HepG2 (cell line): ENCODE data around the gene PGM5. TPM values are rescaled to one million over a fixed set of nuclear protein-coding genes. Genes with fewer than 3 reads are reported as not detected.

Experiments
- ATAC-seq: fragments of 200-7000 bp; cut with Tn5 transposase; 3 replicates; pipeline ENCODE4 v1.9.1; 2020; ENCODE audit warnings: mild to moderate bottlenecking, moderate library complexity
- BruUV-seq: library from RNA; stranded (reverse); fragments of 400-500 nt; replicated peaks from 2 replicates; lab custom pipeline; 2021; lab: Mats Ljungman, UMichigan
- CTCF ChIA-PET: fragments of 300-600 bp; formaldehyde crosslinking; extraction: SDS; loops from one replicate; lab custom pipeline; 2021; ENCODE audit warnings: low total read pairs, inconsistent platforms, low intra/inter-chr PET ratio; lab: Yijun Ruan, JAX
- POLR2A ChIA-PET: fragments of 350-600 bp; sonication (Branson Sonifier 250); formaldehyde crosslinking; loops from one replicate; lab custom pipeline; 2020; ENCODE audit warnings: antibody characterized with exemption, inconsistent platforms; lab: Yijun Ruan, JAX
- DNase-seq: peaks from one replicate; pipeline ENCODE4 v3.0.0-alpha.2; 2015; ENCODE audit warnings: low spot score
- FAIRE-seq: peaks from 3 replicates; lab custom pipeline; 2011; peaks lifted over from hg19 to GRCh38; lab: Jason Lieb, UNC
- H2AFZ ChIP-seq: one replicate; pipeline ENCODE4 v1.6.1; 2011; ENCODE audit warnings: low read length, inconsistent platforms
- H3K27ac ChIP-seq: fragments of 300-600 bp; 3 replicates; pipeline ENCODE4 v1.8.0; 2011; ENCODE audit warnings: mixed run types, mild to moderate bottlenecking, mixed read lengths, low read length, inconsistent platforms; ENCODE audit not compliant: insufficient read depth; ENCODE audit errors: extremely low read length
- H3K27me3 ChIP-seq, 2 experiments: fragments of 200-600 bp in 1 of 2; 2 replicates in 1 of 2; 3 replicates in 1 of 2; pipeline versions ENCODE4 v1.6.0 to v1.8.0; 2011; ENCODE audit warnings: low read length in 2 of 2, mild to moderate bottlenecking in 2 of 2, moderate library complexity in 2 of 2, inconsistent platforms in 1 of 2; ENCODE audit not compliant: insufficient read depth in 2 of 2, control insufficient read depth in 1 of 2
- H3K36me3 ChIP-seq, 2 experiments: fragments of 200-600 bp in 1 of 2; replicated peaks in 1 of 2; 2 replicates in 1 of 2; 3 replicates in 1 of 2; pipeline versions ENCODE4 v1.5.1 to v1.8.0; 2011; ENCODE audit warnings: low read length in 2 of 2, inconsistent platforms in 1 of 2; ENCODE audit not compliant: insufficient read depth in 2 of 2, control insufficient read depth in 1 of 2
- H3K4me1 ChIP-seq: 2 replicates; pipeline ENCODE4 v1.5.1; 2012; ENCODE audit warnings: low read length, inconsistent platforms; ENCODE audit not compliant: insufficient read depth
- H3K4me2 ChIP-seq: 2 replicates; pipeline ENCODE4 v1.6.0; 2011; ENCODE audit warnings: low read depth, low read length, inconsistent platforms
- H3K4me3 ChIP-seq, 3 experiments: fragments of 200-600 bp in 1 of 3; sonication (generic), shearing (Covaris generic) in 1 of 3; replicated peaks in 1 of 3; 2 replicates each; pipeline ENCODE4 v1.5.1; 2011 to 2016; ENCODE audit warnings: low read length in 3 of 3, inconsistent platforms in 2 of 3, low read depth in 2 of 3, mild to moderate bottlenecking in 2 of 3, control low read depth in 1 of 3, mixed read lengths in 1 of 3; ENCODE audit not compliant: insufficient read depth in 1 of 3
- H3K79me2 ChIP-seq: one replicate; pipeline ENCODE4 v1.6.1; 2011; ENCODE audit warnings: low read length, inconsistent platforms; ENCODE audit not compliant: insufficient read depth
- H3K9ac ChIP-seq: 2 replicates; pipeline ENCODE4 v1.6.0; 2011; ENCODE audit warnings: mild to moderate bottlenecking, low read depth, low read length, inconsistent platforms; ENCODE audit not compliant: insufficient read depth
- H3K9me3 ChIP-seq: 2 replicates; pipeline ENCODE4 v1.5.1; 2012; ENCODE audit warnings: mild to moderate bottlenecking, low read length
- H4K20me1 ChIP-seq: 2 replicates; pipeline ENCODE4 v1.6.0; 2011; ENCODE audit warnings: inconsistent platforms, mild to moderate bottlenecking, low read length, moderate library complexity; ENCODE audit not compliant: insufficient read depth
- DR1 ChIP-seq: sonication (generic); formaldehyde crosslinking; IDR thresholded peaks from 2 replicates; pipeline ENCODE4 v1.8.0; 2021; ENCODE audit warnings: mild to moderate bottlenecking, missing genetic modification reagents, inconsistent platforms
- GTF3A ChIP-seq: sonication (generic); formaldehyde crosslinking; conservative IDR thresholded peaks from 2 replicates; pipeline ENCODE4 v1.4.0; 2020; ENCODE audit warnings: mild to moderate bottlenecking, missing genetic modification reagents
- JUN ChIP-seq: sonication (generic); formaldehyde crosslinking; IDR thresholded peaks from 2 replicates; pipeline ENCODE4 v1.4.0; 2020; ENCODE audit warnings: mild to moderate bottlenecking, missing genetic modification reagents
- KAT8 ChIP-seq: IDR thresholded peaks from 2 replicates; pipeline ENCODE4 v1.6.1; 2016; ENCODE audit warnings: missing genetic modification reagents, missing compliant biosample characterization
- KDM1A ChIP-seq: IDR thresholded peaks from 2 replicates; pipeline ENCODE4 v1.6.1; 2016; ENCODE audit warnings: missing compliant biosample characterization
- LCORL ChIP-seq, 2 experiments: fragments of 450-650 bp in 1 of 2; sonication (generic) in 1 of 2; formaldehyde crosslinking in 1 of 2; IDR thresholded peaks; 2 replicates each; pipeline versions ENCODE4 v1.5.0 to v1.6.1; 2017 to 2020; ENCODE audit warnings: antibody characterized with exemption in 1 of 2, missing genetic modification reagents in 1 of 2
- MED8 ChIP-seq: sonication (generic); formaldehyde crosslinking; IDR thresholded peaks from 2 replicates; pipeline ENCODE4 v1.8.1; 2023; ENCODE audit warnings: mild to moderate bottlenecking, missing genetic modification reagents; ENCODE audit not compliant: insufficient replicate concordance
- NFKBIZ ChIP-seq: IDR thresholded peaks from 2 replicates; pipeline ENCODE4 v1.6.1; 2018; ENCODE audit warnings: missing genetic modification reagents, missing compliant biosample characterization
- NRL ChIP-seq: sonication (generic); formaldehyde crosslinking; IDR thresholded peaks from 2 replicates; pipeline ENCODE4 v1.5.0; 2020; ENCODE audit warnings: missing genetic modification reagents, mild to moderate bottlenecking, moderate library complexity, borderline replicate concordance
- PTBP1 ChIP-seq: fragments of 200-400 bp; formaldehyde crosslinking; IDR thresholded peaks from 2 replicates; pipeline ENCODE4 v1.6.1; 2018; ENCODE audit warnings: low read length, low read depth; ENCODE audit not compliant: poor library complexity, severe bottlenecking
- SAP130 ChIP-seq: IDR thresholded peaks from 2 replicates; pipeline ENCODE4 v1.6.1; 2016; ENCODE audit warnings: low read depth
- SNAI1 ChIP-seq: sonication (generic); formaldehyde crosslinking; IDR thresholded peaks from 2 replicates; pipeline ENCODE4 v1.5.0; 2020; ENCODE audit warnings: mild to moderate bottlenecking, missing genetic modification reagents, borderline replicate concordance
- TARDBP ChIP-seq: sonication (generic); formaldehyde crosslinking; IDR thresholded peaks from 2 replicates; pipeline ENCODE4 v1.8.0; 2022; ENCODE audit warnings: mild to moderate bottlenecking, missing genetic modification reagents
- TGIF2 ChIP-seq: IDR thresholded peaks from 2 replicates; pipeline ENCODE4 v1.6.1; 2016; ENCODE audit warnings: control low read depth, missing compliant biosample characterization
- ZNF672 ChIP-seq: sonication (generic); formaldehyde crosslinking; IDR thresholded peaks from 2 replicates; pipeline ENCODE4 v1.8.1; 2022; ENCODE audit warnings: missing genetic modification reagents
- WGBS: methylation state at CpG from one replicate; pipeline ENCODE4 v1.1.6; 2017; ENCODE audit warnings: low lambda C conversion rate; 5-methylcytosine and 5-hydroxymethylcytosine counted together
- in situ Hi-C: cut with HindIII; loops from 2 replicates; pipeline ENCODE4 v1.10.0; 2017; ENCODE audit warnings: low pct_unique_long_range_greater_than_20kb; ENCODE audit not compliant: extremely low pct_ligation_motif_present
- intact Hi-C: fragments of 100-400 bp; cut with micrococcal nuclease; formaldehyde crosslinking; loops from one replicate; pipeline ENCODE4 v1.10.0; 2022; ENCODE audit not compliant: unreplicated experiment
- polyA plus RNA-seq, 8 experiments: library from polyadenylated mRNA; depleted of rRNA in 3 of 8; stranded (reverse) in 7 of 8; unstranded in 1 of 8; fragments of >200 nt; fragmentation: Illumina TruSeq in 4 of 8; extraction: Trizol in 4 of 8; gene quantifications; 2 replicates each; pipeline versions ENCODE4 v1.2.1 to v1.2.3, GENCODE V29; 2011 to 2016; ENCODE audit warnings: low read depth in 4 of 8, missing spikeins in 1 of 8, mixed read lengths in 1 of 8; ENCODE audit not compliant: insufficient read depth in 1 of 8
- total RNA-seq, 5 experiments: library from RNA; depleted of rRNA; stranded (reverse); fragments of >200 nt; fragmentation: Illumina TruSeq; extraction: Trizol; gene quantifications; 2 replicates each; pipeline ENCODE4 v1.2.3, GENCODE V29; 2016; ENCODE audit warnings: low read depth in 1 of 5
- TF ChIP-seq, protein P1 (sequence below): IDR thresholded peaks from 2 replicates; pipeline ENCODE4 v1.4.0; 2020; ENCODE audit warnings: mild to moderate bottlenecking, missing genetic modification reagents
- TF ChIP-seq, protein P2 (sequence below), 2 experiments: sonication (generic) in 1 of 2; formaldehyde crosslinking in 1 of 2; IDR thresholded peaks; 2 replicates each; pipeline versions ENCODE4 v1.4.0 to v1.6.1; 2018 to 2020; ENCODE audit warnings: missing genetic modification reagents in 2 of 2, borderline replicate concordance in 1 of 2, low read depth in 1 of 2, mild to moderate bottlenecking in 1 of 2, missing biosample characterization in 1 of 2
- TF ChIP-seq, protein P3 (sequence below): sonication (generic); formaldehyde crosslinking; IDR thresholded peaks from 2 replicates; pipeline ENCODE4 v1.5.0; 2020; ENCODE audit warnings: missing genetic modification reagents
- TF ChIP-seq, protein P4 (sequence below): sonication (generic); formaldehyde crosslinking; IDR thresholded peaks from 2 replicates; pipeline ENCODE4 v1.4.0; 2020; ENCODE audit warnings: low read depth, mild to moderate bottlenecking, missing genetic modification reagents

PGM5 gene
- total and polyA plus RNA-seq, 2 of the 13 experiments (the other 11 are each of a cell fraction or from before 2014, with no cell fraction given): not detected

DNA sequence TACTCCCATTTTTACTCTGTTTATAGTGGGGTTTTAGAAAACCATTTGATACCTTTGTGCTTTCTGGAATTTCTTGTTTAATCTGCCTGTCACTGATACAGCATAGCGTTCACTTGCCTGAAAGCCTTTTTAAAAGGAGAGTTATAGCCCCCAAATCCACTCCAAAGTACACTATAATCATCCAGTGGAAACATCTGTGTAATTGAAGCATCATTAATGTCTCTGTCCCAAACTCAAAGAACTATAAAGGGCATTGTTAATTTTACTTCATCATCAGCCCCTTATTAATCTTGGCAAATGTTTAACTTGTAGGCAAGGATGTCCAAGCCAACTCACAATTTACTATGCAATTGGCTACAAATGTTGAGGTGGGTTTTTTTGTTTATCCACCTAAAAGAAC, 120.0 kb downstream of the PGM5 start:
- CTCF ChIA-PET: no interaction called here
- intact Hi-C loops: no loop called here
- no peak for DNase-seq
- WGBS: 28% methylated on average over 1 of the region's 1 CpG
- Histone ChIP-seq H2AFZ (no peak overlapping the region), H4K20me1 (no peaks in the 10 kb centered on the region), H3K9me3 (no peaks in the 10 kb centered on the region), H3K4me1 (no peaks in the 10 kb centered on the region), H3K4me3 (no peak overlapping the region), H3K9ac (no peak overlapping the region), H3K79me2 (no peaks in the 10 kb centered on the region), H3K36me3 (no peaks in the 10 kb centered on the region), H3K4me2 (no peak overlapping the region), H3K27ac (no peak overlapping the region), H3K27me3 (no peaks in the 10 kb centered on the region)
- POLR2A ChIA-PET: no interaction called here
- FAIRE-seq: no peak
- TF ChIP-seq JUN (CRISPR knock-in tag) (no peak), KDM1A (no peak), LCORL (IDR thresholded peaks at IDR 0.05) (no peak), LCORL (CRISPR knock-in tag; IDR thresholded peaks at IDR 0.05) (no peak), SNAI1 (CRISPR knock-in tag) (no peak), SAP130 (CRISPR knock-in tag) (no peak), MED8 (CRISPR knock-in tag) (no peak), DR1 (no peak), NFKBIZ (CRISPR knock-in tag) (no peak), TARDBP (CRISPR knock-in tag) (no peak), KAT8 (CRISPR knock-in tag) (no peak), GTF3A (no peak), ZNF672 (no peak), PTBP1 (no peak), TGIF2 (CRISPR knock-in tag) (no peak), NRL (CRISPR knock-in tag) (no peak)
- TF ChIP-seq, protein P1, sequence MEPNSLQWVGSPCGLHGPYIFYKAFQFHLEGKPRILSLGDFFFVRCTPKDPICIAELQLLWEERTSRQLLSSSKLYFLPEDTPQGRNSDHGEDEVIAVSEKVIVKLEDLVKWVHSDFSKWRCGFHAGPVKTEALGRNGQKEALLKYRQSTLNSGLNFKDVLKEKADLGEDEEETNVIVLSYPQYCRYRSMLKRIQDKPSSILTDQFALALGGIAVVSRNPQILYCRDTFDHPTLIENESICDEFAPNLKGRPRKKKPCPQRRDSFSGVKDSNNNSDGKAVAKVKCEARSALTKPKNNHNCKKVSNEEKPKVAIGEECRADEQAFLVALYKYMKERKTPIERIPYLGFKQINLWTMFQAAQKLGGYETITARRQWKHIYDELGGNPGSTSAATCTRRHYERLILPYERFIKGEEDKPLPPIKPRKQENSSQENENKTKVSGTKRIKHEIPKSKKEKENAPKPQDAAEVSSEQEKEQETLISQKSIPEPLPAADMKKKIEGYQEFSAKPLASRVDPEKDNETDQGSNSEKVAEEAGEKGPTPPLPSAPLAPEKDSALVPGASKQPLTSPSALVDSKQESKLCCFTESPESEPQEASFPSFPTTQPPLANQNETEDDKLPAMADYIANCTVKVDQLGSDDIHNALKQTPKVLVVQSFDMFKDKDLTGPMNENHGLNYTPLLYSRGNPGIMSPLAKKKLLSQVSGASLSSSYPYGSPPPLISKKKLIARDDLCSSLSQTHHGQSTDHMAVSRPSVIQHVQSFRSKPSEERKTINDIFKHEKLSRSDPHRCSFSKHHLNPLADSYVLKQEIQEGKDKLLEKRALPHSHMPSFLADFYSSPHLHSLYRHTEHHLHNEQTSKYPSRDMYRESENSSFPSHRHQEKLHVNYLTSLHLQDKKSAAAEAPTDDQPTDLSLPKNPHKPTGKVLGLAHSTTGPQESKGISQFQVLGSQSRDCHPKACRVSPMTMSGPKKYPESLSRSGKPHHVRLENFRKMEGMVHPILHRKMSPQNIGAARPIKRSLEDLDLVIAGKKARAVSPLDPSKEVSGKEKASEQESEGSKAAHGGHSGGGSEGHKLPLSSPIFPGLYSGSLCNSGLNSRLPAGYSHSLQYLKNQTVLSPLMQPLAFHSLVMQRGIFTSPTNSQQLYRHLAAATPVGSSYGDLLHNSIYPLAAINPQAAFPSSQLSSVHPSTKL (CRISPR knock-in tag): no peak
- TF ChIP-seq, protein P2, sequence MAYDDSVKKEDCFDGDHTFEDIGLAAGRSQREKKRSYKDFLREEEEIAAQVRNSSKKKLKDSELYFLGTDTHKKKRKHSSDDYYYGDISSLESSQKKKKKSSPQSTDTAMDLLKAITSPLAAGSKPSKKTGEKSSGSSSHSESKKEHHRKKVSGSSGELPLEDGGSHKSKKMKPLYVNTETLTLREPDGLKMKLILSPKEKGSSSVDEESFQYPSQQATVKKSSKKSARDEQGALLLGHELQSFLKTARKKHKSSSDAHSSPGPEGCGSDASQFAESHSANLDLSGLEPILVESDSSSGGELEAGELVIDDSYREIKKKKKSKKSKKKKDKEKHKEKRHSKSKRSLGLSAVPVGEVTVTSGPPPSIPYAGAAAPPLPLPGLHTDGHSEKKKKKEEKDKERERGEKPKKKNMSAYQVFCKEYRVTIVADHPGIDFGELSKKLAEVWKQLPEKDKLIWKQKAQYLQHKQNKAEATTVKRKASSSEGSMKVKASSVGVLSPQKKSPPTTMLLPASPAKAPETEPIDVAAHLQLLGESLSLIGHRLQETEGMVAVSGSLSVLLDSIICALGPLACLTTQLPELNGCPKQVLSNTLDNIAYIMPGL (CRISPR knock-in tag; IDR thresholded peaks at IDR 0.05; ENCODE audit: borderline replicate concordance in 1 of 2, low read depth in 1 of 2): no peak
- TF ChIP-seq, protein P3, sequence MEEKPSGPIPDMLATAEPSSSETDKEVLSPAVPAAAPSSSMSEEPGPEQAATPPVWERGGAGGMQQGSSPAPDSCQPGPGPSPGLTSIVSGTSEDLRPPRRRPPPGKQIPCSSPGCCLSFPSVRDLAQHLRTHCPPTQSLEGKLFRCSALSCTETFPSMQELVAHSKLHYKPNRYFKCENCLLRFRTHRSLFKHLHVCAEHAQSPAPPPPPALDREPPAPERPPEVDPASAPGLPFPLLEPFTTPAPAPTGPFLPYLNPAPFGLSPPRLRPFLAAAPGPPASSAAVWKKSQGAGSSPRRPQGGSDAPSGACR: no peak
- TF ChIP-seq, protein P4, sequence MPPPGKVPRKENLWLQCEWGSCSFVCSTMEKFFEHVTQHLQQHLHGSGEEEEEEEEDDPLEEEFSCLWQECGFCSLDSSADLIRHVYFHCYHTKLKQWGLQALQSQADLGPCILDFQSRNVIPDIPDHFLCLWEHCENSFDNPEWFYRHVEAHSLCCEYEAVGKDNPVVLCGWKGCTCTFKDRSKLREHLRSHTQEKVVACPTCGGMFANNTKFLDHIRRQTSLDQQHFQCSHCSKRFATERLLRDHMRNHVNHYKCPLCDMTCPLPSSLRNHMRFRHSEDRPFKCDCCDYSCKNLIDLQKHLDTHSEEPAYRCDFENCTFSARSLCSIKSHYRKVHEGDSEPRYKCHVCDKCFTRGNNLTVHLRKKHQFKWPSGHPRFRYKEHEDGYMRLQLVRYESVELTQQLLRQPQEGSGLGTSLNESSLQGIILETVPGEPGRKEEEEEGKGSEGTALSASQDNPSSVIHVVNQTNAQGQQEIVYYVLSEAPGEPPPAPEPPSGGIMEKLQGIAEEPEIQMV (CRISPR knock-in tag): no peak
- in situ Hi-C loops: no loop called here
- no TSS peak for BruUV-seq
- no peak for ATAC-seq
